K562 (cell line): Measurements from ENCODE around the gene SMIM8. TPM values are rescaled to one million over a fixed set of nuclear protein-coding genes. Genes with fewer than 3 reads are reported as not detected.

Source experiments
- ARHGAP35 ChIP-seq: fragments of 450-650 bp; IDR thresholded peaks from 2 replicates; pipeline ENCODE4 v1.6.1; 2018; ENCODE audit not compliant: partially characterized antibody
- EWSR1 ChIP-seq: fragments of 450-650 bp; IDR thresholded peaks from 2 replicates; pipeline ENCODE4 v1.6.1; 2018; ENCODE audit warnings: borderline replicate concordance, mild to moderate bottlenecking, low read depth, moderate library complexity; ENCODE audit not compliant: partially characterized antibody
- MAFG ChIP-seq: fragments of 450-650 bp; conservative IDR thresholded peaks from 2 replicates; pipeline ENCODE4 v1.6.1; 2016; ENCODE audit warnings: missing genetic modification characterization, missing compliant biosample characterization
- NCOR1 ChIP-seq: fragments of 450-650 bp; IDR thresholded peaks from 2 replicates; pipeline ENCODE4 v1.6.1; 2016; ENCODE audit warnings: mild to moderate bottlenecking, moderate library complexity
- NUFIP1 ChIP-seq: fragments of 450-650 bp; IDR thresholded peaks from 2 replicates; pipeline ENCODE4 v1.6.1; 2018; ENCODE audit not compliant: partially characterized antibody
- PTRF ChIP-seq: fragments of 450-650 bp; IDR thresholded peaks from 2 replicates; pipeline ENCODE4 v1.6.1; 2016; ENCODE audit warnings: mild to moderate bottlenecking, missing genetic modification characterization, missing compliant biosample characterization
- RBM17 ChIP-seq: fragments of 200-400 bp; formaldehyde crosslinking; IDR thresholded peaks from 2 replicates; pipeline ENCODE4 v1.6.1; 2017; ENCODE audit warnings: low read depth, mild to moderate bottlenecking, low read length, borderline replicate concordance
- RFX7 ChIP-seq: fragments of 250-450 bp; sonication (Bioruptor Pico); IDR thresholded peaks from 2 replicates; pipeline ENCODE4 v1.5.1; 2021; ENCODE audit warnings: mild to moderate bottlenecking
- SIN3A ChIP-seq, 2 experiments: fragments of 150-350 bp in 1 of 2; IDR thresholded peaks; 2 replicates each; pipeline ENCODE4 v1.6.1; 2011 to 2016; ENCODE audit warnings: borderline replicate concordance in 2 of 2, low read depth in 2 of 2, low read length in 2 of 2, mild to moderate bottlenecking in 2 of 2, moderate library complexity in 2 of 2; ENCODE audit not compliant: control insufficient read depth in 1 of 2
- SMARCE1 ChIP-seq: fragments of 450-650 bp; IDR thresholded peaks from 2 replicates; pipeline ENCODE4 v1.7.1; 2016; ENCODE audit warnings: mild to moderate bottlenecking
- STAT5A ChIP-seq: IDR thresholded peaks from 2 replicates; pipeline ENCODE4 v1.6.1; 2012; ENCODE audit warnings: low read length, inconsistent platforms, borderline replicate concordance
- TRIM24 ChIP-seq, 2 experiments: fragments of 450-650 bp; IDR thresholded peaks; 2 replicates each; pipeline ENCODE4 v1.6.1; 2016
- ZBTB34 ChIP-seq: fragments of 250-450 bp; sonication (Bioruptor Pico); IDR thresholded peaks from 2 replicates; pipeline ENCODE4 v1.8.0; 2021; ENCODE audit warnings: mild to moderate bottlenecking, moderate library complexity
- ZC3H4 ChIP-seq: sonication (generic); formaldehyde crosslinking; IDR thresholded peaks from 2 replicates; pipeline ENCODE4 v1.9.0; 2021; ENCODE audit warnings: missing genetic modification reagents, borderline replicate concordance
- ZEB2 ChIP-seq: fragments of 450-650 bp; IDR thresholded peaks from 2 replicates; pipeline ENCODE4 v1.6.1; 2016
- ZNF174 ChIP-seq: fragments of 250-450 bp; sonication (Bioruptor Pico); IDR thresholded peaks from 2 replicates; pipeline ENCODE4 v1.4.0; 2020; ENCODE audit warnings: mild to moderate bottlenecking
- ZNF316 ChIP-seq: fragments of 450-650 bp; IDR thresholded peaks from 2 replicates; pipeline ENCODE4 v1.6.1; 2016
- ZNF445 ChIP-seq: fragments of 250-450 bp; sonication (Bioruptor Pico); IDR thresholded peaks from 2 replicates; pipeline ENCODE4 v1.4.0; 2020; ENCODE audit warnings: low read depth, mild to moderate bottlenecking, moderate library complexity
- ZNF639 ChIP-seq, 2 experiments: fragments of 200-800 bp in 1 of 2; sonication (Bioruptor generic) in 1 of 2; sonication (generic) in 1 of 2; formaldehyde crosslinking in 1 of 2; IDR thresholded peaks in 1 of 2; conservative IDR thresholded peaks in 1 of 2; 2 replicates each; pipeline versions ENCODE4 v1.5.0 to v1.6.1; 2016 to 2020; ENCODE audit warnings: missing compliant biosample characterization in 1 of 2, missing genetic modification characterization in 1 of 2, missing genetic modification reagents in 1 of 2
- ZNF707 ChIP-seq: fragments of 250-450 bp; sonication (Bioruptor Pico); conservative IDR thresholded peaks from 2 replicates; pipeline ENCODE4 v1.8.0; 2022; ENCODE audit warnings: inconsistent platforms, mild to moderate bottlenecking, moderate library complexity
- polyA plus RNA-seq, 8 experiments: library from polyadenylated mRNA; depleted of rRNA in 4 of 8; stranded (reverse) in 5 of 8; unstranded in 3 of 8; fragments of >200 nt; fragmentation: Nextera tagmentation in 2 of 8; fragmentation: Illumina TruSeq in 1 of 8; extraction: Ambion mirVana in 2 of 8; extraction: Trizol in 1 of 8; gene quantifications; 2 replicates each; pipeline versions ENCODE4 v1.2.1 to v1.2.3, GENCODE V29; 2011 to 2014; ENCODE audit warnings: inconsistent platforms in 1 of 8, missing spikeins in 1 of 8
- total RNA-seq, 7 experiments: library from RNA; depleted of rRNA in 6 of 7; stranded (reverse); fragments of >200 nt in 6 of 7; fragmentation: Illumina TruSeq in 2 of 7; extraction: Trizol in 2 of 7; gene quantifications; 2 replicates each; pipeline versions ENCODE4 v1.2.1 to v1.2.3, GENCODE V29; 2011 to 2021; ENCODE audit warnings: low replicate concordance in 1 of 7
- TF ChIP-seq, protein P1 (sequence below): fragments of 250-450 bp; sonication (Bioruptor Pico); IDR thresholded peaks from 2 replicates; pipeline ENCODE4 v1.4.0; 2020; ENCODE audit warnings: mild to moderate bottlenecking, moderate library complexity, borderline replicate concordance
- TF ChIP-seq, protein P2 (sequence below): sonication (generic); formaldehyde crosslinking; IDR thresholded peaks from 2 replicates; pipeline ENCODE4 v1.4.0; 2020; ENCODE audit warnings: mild to moderate bottlenecking, missing genetic modification reagents

SMIM8 gene
- total and polyA plus RNA-seq, 9 of the 15 experiments (the other 6 are each of a cell fraction or from before 2014, with no cell fraction given) = 8.3 to 53.7 (median 15.1) TPM

DNA sequence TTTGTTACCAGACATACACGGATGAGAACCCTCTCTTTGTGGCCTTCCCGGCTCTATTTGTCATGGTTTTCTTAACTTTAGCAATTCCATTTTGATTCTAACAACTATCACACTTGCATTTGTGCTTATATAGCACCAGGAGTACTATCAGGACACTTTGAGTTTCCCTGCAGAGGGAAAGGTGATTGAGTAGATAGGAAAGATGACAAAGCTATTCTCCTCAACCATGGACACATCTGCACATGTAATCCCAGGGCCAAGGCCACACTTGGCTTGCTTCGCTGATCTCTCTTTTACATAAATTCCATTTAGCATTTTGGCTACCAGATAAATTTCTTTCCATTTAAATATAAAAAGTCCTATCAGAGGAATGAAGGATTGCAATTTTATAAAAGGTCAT is 62.1 kb downstream of the SMIM8 start (continued):
- TF ChIP-seq MAFG = peak; percentile 78
- TF ChIP-seq NUFIP1 = no peak
- TF ChIP-seq ZC3H4 = no peak
- no peak for TF ChIP-seq ZEB2
- TF ChIP-seq SMARCE1 = no peak
- TF ChIP-seq TRIM24 (IDR thresholded peaks at IDR 0.05) = peak; percentile 15 to 19; a peak in 1 of 4 replicates
- TF ChIP-seq EWSR1 = no peak
- no peak for TF ChIP-seq SIN3A (IDR thresholded peaks at IDR 0.05; ENCODE audit: borderline replicate concordance in 2 of 2, control insufficient read depth in 1 of 2, low read depth in 2 of 2, low read length in 2 of 2)
- peak; percentile 79 for TF ChIP-seq ZNF316
- no peak for TF ChIP-seq ZNF445 (CRISPR knock-in tag)
- TF ChIP-seq STAT5A = 0 out of 2 replicates have a peak, but pooled peaks have one; percentile 15
- no peak for TF ChIP-seq RFX7 (CRISPR knock-in tag)
- TF ChIP-seq ZNF639 (CRISPR knock-in tag; conservative IDR thresholded peaks at IDR 0.05 in 1 of 2, IDR thresholded peaks at IDR 0.05 in 1 of 2) = no peak
- no peak for TF ChIP-seq ZNF174 (CRISPR knock-in tag)
- TF ChIP-seq, protein P1, sequence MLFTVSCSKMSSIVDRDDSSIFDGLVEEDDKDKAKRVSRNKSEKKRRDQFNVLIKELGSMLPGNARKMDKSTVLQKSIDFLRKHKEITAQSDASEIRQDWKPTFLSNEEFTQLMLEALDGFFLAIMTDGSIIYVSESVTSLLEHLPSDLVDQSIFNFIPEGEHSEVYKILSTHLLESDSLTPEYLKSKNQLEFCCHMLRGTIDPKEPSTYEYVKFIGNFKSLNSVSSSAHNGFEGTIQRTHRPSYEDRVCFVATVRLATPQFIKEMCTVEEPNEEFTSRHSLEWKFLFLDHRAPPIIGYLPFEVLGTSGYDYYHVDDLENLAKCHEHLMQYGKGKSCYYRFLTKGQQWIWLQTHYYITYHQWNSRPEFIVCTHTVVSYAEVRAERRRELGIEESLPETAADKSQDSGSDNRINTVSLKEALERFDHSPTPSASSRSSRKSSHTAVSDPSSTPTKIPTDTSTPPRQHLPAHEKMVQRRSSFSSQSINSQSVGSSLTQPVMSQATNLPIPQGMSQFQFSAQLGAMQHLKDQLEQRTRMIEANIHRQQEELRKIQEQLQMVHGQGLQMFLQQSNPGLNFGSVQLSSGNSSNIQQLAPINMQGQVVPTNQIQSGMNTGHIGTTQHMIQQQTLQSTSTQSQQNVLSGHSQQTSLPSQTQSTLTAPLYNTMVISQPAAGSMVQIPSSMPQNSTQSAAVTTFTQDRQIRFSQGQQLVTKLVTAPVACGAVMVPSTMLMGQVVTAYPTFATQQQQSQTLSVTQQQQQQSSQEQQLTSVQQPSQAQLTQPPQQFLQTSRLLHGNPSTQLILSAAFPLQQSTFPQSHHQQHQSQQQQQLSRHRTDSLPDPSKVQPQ (CRISPR knock-in tag) = no peak
- TF ChIP-seq PTRF (tag) = no peak
- TF ChIP-seq NCOR1 = 0 out of 2 replicates have a peak, but pooled peaks have one; percentile 19
- TF ChIP-seq, protein P2, sequence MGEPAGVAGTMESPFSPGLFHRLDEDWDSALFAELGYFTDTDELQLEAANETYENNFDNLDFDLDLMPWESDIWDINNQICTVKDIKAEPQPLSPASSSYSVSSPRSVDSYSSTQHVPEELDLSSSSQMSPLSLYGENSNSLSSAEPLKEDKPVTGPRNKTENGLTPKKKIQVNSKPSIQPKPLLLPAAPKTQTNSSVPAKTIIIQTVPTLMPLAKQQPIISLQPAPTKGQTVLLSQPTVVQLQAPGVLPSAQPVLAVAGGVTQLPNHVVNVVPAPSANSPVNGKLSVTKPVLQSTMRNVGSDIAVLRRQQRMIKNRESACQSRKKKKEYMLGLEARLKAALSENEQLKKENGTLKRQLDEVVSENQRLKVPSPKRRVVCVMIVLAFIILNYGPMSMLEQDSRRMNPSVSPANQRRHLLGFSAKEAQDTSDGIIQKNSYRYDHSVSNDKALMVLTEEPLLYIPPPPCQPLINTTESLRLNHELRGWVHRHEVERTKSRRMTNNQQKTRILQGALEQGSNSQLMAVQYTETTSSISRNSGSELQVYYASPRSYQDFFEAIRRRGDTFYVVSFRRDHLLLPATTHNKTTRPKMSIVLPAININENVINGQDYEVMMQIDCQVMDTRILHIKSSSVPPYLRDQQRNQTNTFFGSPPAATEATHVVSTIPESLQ (CRISPR knock-in tag) = no peak
- TF ChIP-seq ZNF707 (CRISPR knock-in tag) = no peak
- TF ChIP-seq RBM17 = no peak
- TF ChIP-seq ARHGAP35 = no peak
- TF ChIP-seq ZBTB34 (CRISPR knock-in tag) = no peak
